Measurements from ENCODE around the gene TCP11L1. TPM values are rescaled to one million over a fixed set of nuclear protein-coding genes. Genes with fewer than 3 reads are reported as not detected.

Gene TCP11L1
- total RNA-seq, 1 donor from 2014 or later = 20.2 TPM

GRCh38 chr11:33021501-33021900 lies 17.9 kb upstream of the TCP11L1 start:
- no peak overlapping the region for H3K4me3 Mint-ChIP-seq (ENCODE audit: low read depth)
- peaks cover 9% of the 10 kb centered on the region for H3K4me1 Mint-ChIP-seq (ENCODE audit: low read depth)
- no peak for TF ChIP-seq CTCF (IDR thresholded peaks at IDR 0.05; ENCODE audit: unreplicated experiment)
- DNase-seq (ENCODE audit: low spot score, unreplicated experiment) = no peak
- H3K9me3 Mint-ChIP-seq (ENCODE audit: low read depth) = no peaks in the 10 kb centered on the region
- no peak overlapping the region for H3K27ac Mint-ChIP-seq
- no peaks in the 10 kb centered on the region for H3K36me3 Mint-ChIP-seq (ENCODE audit: insufficient read depth)
- H3K27me3 Mint-ChIP-seq = peaks cover 30% of the 10 kb centered on the region

GRCh38 chr11:33021937-33022336 lies 17.4 kb upstream of the TCP11L1 start:
- Mint-ChIP-seq H3K9me3 (ENCODE audit: low read depth) (no peaks in the 10 kb centered on the region), H3K36me3 (ENCODE audit: insufficient read depth) (no peaks in the 10 kb centered on the region), H3K27me3 (peaks cover 25% of the 10 kb centered on the region), H3K4me3 (ENCODE audit: low read depth) (no peak overlapping the region), H3K27ac (no peak overlapping the region), H3K4me1 (ENCODE audit: low read depth) (peaks cover 7% of the 10 kb centered on the region)
- DNase-seq (ENCODE audit: low spot score, unreplicated experiment) = no peak
- TF ChIP-seq CTCF (IDR thresholded peaks at IDR 0.05; ENCODE audit: unreplicated experiment) = no peak

GRCh38 chr11:33025339-33025722 lies 14.0 kb upstream of the TCP11L1 start:
- DNase-seq (ENCODE audit: low spot score, unreplicated experiment) = no peak
- no peak for TF ChIP-seq CTCF (IDR thresholded peaks at IDR 0.05; ENCODE audit: unreplicated experiment)
- no peaks in the 10 kb centered on the region for H3K36me3 Mint-ChIP-seq (ENCODE audit: insufficient read depth)
- no peaks in the 10 kb centered on the region for H3K9me3 Mint-ChIP-seq (ENCODE audit: low read depth)
- peaks cover 8% of the 10 kb centered on the region for H3K27me3 Mint-ChIP-seq
- H3K4me3 Mint-ChIP-seq (ENCODE audit: low read depth) = no peak overlapping the region
- no peak overlapping the region for H3K27ac Mint-ChIP-seq
- H3K4me1 Mint-ChIP-seq (ENCODE audit: low read depth) = peaks cover 8% of the 10 kb centered on the region

GRCh38 chr11:33027233-33027632 lies 12.1 kb upstream of the TCP11L1 start:
- H3K9me3 Mint-ChIP-seq (ENCODE audit: low read depth) = no peaks in the 10 kb centered on the region
- H3K27me3 Mint-ChIP-seq = peaks cover 8% of the 10 kb centered on the region
- H3K4me3 Mint-ChIP-seq (ENCODE audit: low read depth) = no peak overlapping the region
- no peak overlapping the region for H3K27ac Mint-ChIP-seq
- H3K4me1 Mint-ChIP-seq (ENCODE audit: low read depth) = peaks cover 8% of the 10 kb centered on the region
- no peak for DNase-seq (ENCODE audit: low spot score, unreplicated experiment)
- no peaks in the 10 kb centered on the region for H3K36me3 Mint-ChIP-seq (ENCODE audit: insufficient read depth)
- no peak for TF ChIP-seq CTCF (IDR thresholded peaks at IDR 0.05; ENCODE audit: unreplicated experiment)

- TF ChIP-seq CTCF (IDR thresholded peaks at IDR 0.05; ENCODE audit: unreplicated experiment) = no peak
- H3K27me3 Mint-ChIP-seq = peaks cover 8% of the 10 kb centered on the region
- H3K9me3 Mint-ChIP-seq (ENCODE audit: low read depth) = no peaks in the 10 kb centered on the region
- H3K4me1 Mint-ChIP-seq (ENCODE audit: low read depth) = peaks cover 8% of the 10 kb centered on the region
- H3K36me3 Mint-ChIP-seq (ENCODE audit: insufficient read depth) = no peaks in the 10 kb centered on the region
- no peak overlapping the region for H3K4me3 Mint-ChIP-seq (ENCODE audit: low read depth)
- no peak overlapping the region for H3K27ac Mint-ChIP-seq
- no peak for DNase-seq (ENCODE audit: low spot score, unreplicated experiment)
Observed at GRCh38 chr11:33027846-33028536, 11.4 kb upstream of the TCP11L1 start.

Measured in progenitor cell of endocrine pancreas (in vitro differentiated cells).